ENCODE measurements around the gene KRT39. TPM values are rescaled to one million over a fixed set of nuclear protein-coding genes. Genes with fewer than 3 reads are reported as not detected.
"Not testable (repeated sequence)": the region's sequence is repeated elsewhere in the genome, so short reads cannot be mapped to it uniquely, and the experiment has no call there.

Gene KRT39
- total and polyA plus RNA-seq, 4 donors, result not detected

DNA sequence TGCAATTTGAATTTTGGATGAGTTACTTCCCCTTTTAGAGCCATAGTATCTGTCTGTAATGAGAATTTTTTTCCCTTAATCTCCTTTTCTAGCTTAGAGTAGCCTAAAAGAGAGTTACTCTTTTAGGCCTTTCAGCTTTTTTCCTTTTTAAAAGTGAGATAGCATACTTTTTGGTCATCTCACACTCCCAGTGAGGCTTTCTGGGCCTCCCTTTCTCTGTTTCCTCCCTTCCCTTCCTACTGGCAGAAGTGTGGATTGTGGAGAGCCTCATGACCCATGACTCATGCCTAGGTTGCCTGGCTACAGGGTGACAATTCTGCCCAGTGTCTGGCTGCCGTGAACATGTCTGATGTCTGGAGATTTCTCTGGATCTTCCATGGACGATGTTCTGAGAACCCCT, 44.5 kb downstream of the KRT39 start:
- DNase-seq (ENCODE audit: low spot score), result no peak
- H3K27me3 ChIP-seq (ENCODE audit: control insufficient read depth in 4 of 4, insufficient read depth in 4 of 4, low read length in 3 of 4), result peaks cover 0 to 7% (median 1%) of the 10 kb centered on the region in 4 donors
- H3K4me3 ChIP-seq (ENCODE audit: low read depth in 1 of 3, low read length in 3 of 3), result no peak overlapping the region
- H3K36me3 ChIP-seq (ENCODE audit: control insufficient read depth in 4 of 4, insufficient read depth in 3 of 4, low read depth in 1 of 4, low read length in 3 of 4), result no peaks in the 10 kb centered on the region
- 72% methylated on average over 2 of the region's 2 CpGs for WGBS
- H3K27ac ChIP-seq (ENCODE audit: low read depth in 1 of 2, low read length in 2 of 2), result no peak overlapping the region
- TF ChIP-seq, protein P1, sequence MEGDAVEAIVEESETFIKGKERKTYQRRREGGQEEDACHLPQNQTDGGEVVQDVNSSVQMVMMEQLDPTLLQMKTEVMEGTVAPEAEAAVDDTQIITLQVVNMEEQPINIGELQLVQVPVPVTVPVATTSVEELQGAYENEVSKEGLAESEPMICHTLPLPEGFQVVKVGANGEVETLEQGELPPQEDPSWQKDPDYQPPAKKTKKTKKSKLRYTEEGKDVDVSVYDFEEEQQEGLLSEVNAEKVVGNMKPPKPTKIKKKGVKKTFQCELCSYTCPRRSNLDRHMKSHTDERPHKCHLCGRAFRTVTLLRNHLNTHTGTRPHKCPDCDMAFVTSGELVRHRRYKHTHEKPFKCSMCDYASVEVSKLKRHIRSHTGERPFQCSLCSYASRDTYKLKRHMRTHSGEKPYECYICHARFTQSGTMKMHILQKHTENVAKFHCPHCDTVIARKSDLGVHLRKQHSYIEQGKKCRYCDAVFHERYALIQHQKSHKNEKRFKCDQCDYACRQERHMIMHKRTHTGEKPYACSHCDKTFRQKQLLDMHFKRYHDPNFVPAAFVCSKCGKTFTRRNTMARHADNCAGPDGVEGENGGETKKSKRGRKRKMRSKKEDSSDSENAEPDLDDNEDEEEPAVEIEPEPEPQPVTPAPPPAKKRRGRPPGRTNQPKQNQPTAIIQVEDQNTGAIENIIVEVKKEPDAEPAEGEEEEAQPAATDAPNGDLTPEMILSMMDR (IDR thresholded peaks at IDR 0.05; ENCODE audit: low read depth, low read length, missing input control), result no peak
- no peak for TF ChIP-seq HNF4G (IDR thresholded peaks at IDR 0.05)
- TF ChIP-seq EGR1 (IDR thresholded peaks at IDR 0.05; ENCODE audit: low read depth in 2 of 2), result no peak
- TF ChIP-seq, protein P2, sequence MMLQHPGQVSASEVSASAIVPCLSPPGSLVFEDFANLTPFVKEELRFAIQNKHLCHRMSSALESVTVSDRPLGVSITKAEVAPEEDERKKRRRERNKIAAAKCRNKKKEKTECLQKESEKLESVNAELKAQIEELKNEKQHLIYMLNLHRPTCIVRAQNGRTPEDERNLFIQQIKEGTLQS (IDR thresholded peaks at IDR 0.05), result no peak
- peak in 1 of 2 donors; percentile 8 for TF ChIP-seq JUND (IDR thresholded peaks at IDR 0.05)
- TF ChIP-seq GABPA (IDR thresholded peaks at IDR 0.05 in 1 of 2, conservative IDR thresholded peaks at IDR 0.05 in 1 of 2), result no peak
- TF ChIP-seq FOXA1 (IDR thresholded peaks at IDR 0.05), result no peak
- TF ChIP-seq REST (IDR thresholded peaks at IDR 0.05), result no peak
- TF ChIP-seq NR2F2 (IDR thresholded peaks at IDR 0.05), result no peak
- no peaks in the 10 kb centered on the region for H3K4me1 ChIP-seq (ENCODE audit: control insufficient read depth in 4 of 4, insufficient read depth in 4 of 4, low read length in 3 of 4)
- H3K9ac ChIP-seq (ENCODE audit: low read depth in 1 of 2, low read length in 2 of 2), result no peak overlapping the region
- H3K9me3 ChIP-seq (ENCODE audit: control insufficient read depth in 4 of 4, low read length in 3 of 4), result no peaks in the 10 kb centered on the region

GRCh38 chr17:40921026-40921425, 45.7 kb downstream of the KRT39 start:
- no peaks in the 10 kb centered on the region for H3K4me1 ChIP-seq (ENCODE audit: control insufficient read depth in 4 of 4, insufficient read depth in 4 of 4, low read length in 3 of 4)
- no peak overlapping the region for H3K4me3 ChIP-seq (ENCODE audit: low read depth in 1 of 3, low read length in 3 of 3)
- no peak for TF ChIP-seq FOXA2 (IDR thresholded peaks at IDR 0.05)
- TF ChIP-seq, protein P3, sequence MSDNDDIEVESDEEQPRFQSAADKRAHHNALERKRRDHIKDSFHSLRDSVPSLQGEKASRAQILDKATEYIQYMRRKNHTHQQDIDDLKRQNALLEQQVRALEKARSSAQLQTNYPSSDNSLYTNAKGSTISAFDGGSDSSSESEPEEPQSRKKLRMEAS (IDR thresholded peaks at IDR 0.05), result no peak
- TF ChIP-seq, protein P2 (IDR thresholded peaks at IDR 0.05), result no peak
- TF ChIP-seq TAF1 (conservative IDR thresholded peaks at IDR 0.05), result no peak
- no peak for TF ChIP-seq ZBTB33 (IDR thresholded peaks at IDR 0.05)
- TF ChIP-seq REST (IDR thresholded peaks at IDR 0.05), result no peak
- H3K27me3 ChIP-seq (ENCODE audit: control insufficient read depth in 4 of 4, insufficient read depth in 4 of 4, low read length in 3 of 4), result peaks cover 0 to 7% (median 1%) of the 10 kb centered on the region in 4 donors
- no peak overlapping the region for H3K9ac ChIP-seq (ENCODE audit: low read depth in 1 of 2, low read length in 2 of 2)
- no peak overlapping the region for H3K27ac ChIP-seq (ENCODE audit: low read depth in 1 of 2, low read length in 2 of 2)
- H3K9me3 ChIP-seq (ENCODE audit: control insufficient read depth in 4 of 4, low read length in 3 of 4), result no peaks in the 10 kb centered on the region
- DNase-seq (ENCODE audit: low spot score), result no peak
- H3K36me3 ChIP-seq (ENCODE audit: control insufficient read depth in 4 of 4, insufficient read depth in 3 of 4, low read depth in 1 of 4, low read length in 3 of 4), result no peaks in the 10 kb centered on the region
- WGBS, result 91% methylated on average over 2 of the region's 2 CpGs

DNA sequence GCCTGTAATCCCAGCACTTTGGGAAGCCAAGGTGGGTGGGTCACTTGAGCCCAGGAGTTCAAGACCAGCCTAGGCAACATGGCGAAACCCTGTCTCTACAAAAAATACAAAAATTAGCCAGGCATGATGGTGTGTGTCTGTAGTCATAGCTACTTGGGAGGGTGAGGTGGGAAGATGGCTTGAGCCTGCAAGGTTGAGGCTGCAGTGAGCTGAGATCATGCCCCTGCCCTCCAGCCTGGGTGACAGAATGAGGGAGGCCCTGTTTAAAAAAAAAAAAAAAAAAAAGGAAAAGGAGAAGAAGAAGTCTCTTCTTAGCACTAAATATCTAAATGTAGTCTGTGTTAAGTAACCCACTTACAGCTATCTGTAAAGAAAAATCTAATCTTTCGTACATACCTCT, 49.6 kb downstream of the KRT39 start:
- H3K4me3 ChIP-seq (ENCODE audit: low read depth in 1 of 3, low read length in 3 of 3); H3K9me3 ChIP-seq (ENCODE audit: control insufficient read depth in 4 of 4, low read length in 3 of 4); DNase-seq (ENCODE audit: low spot score); H3K36me3 ChIP-seq (ENCODE audit: control insufficient read depth in 4 of 4, insufficient read depth in 3 of 4, low read depth in 1 of 4, low read length in 3 of 4); H3K9ac ChIP-seq (ENCODE audit: low read depth in 1 of 2, low read length in 2 of 2); H3K27ac ChIP-seq (ENCODE audit: low read depth in 1 of 2, low read length in 2 of 2); H3K27me3 ChIP-seq (ENCODE audit: control insufficient read depth in 4 of 4, insufficient read depth in 4 of 4, low read length in 3 of 4); H3K4me1 ChIP-seq (ENCODE audit: control insufficient read depth in 4 of 4, insufficient read depth in 4 of 4, low read length in 3 of 4): not testable (repeated sequence)
- WGBS, result 95% methylated on average over 2 of the region's 2 CpGs
